Measurements from ENCODE around the gene METTL8. TPM values are rescaled to one million over a fixed set of nuclear protein-coding genes. Genes with fewer than 3 reads are reported as not detected.

METTL8 gene
- total RNA-seq (2021; ENCODE audit: unreplicated experiment) (34.4 TPM), Bru-seq, nascent RNA (percentile 83 among the genes with signal in this experiment), BruChase-seq, experiment 1, labeled RNA remaining after a 6-hour chase (percentile 72 among the genes with signal in this experiment), BruChase-seq, experiment 2, labeled RNA remaining after a 2-hour chase (percentile 77 among the genes with signal in this experiment)
- polyA plus RNA-seq (2012) = 4.7 and 7.4 TPM in 2 replicates
- long read RNA-seq, full-length matches to known transcripts = 18 of 31 reads
- long read RNA-seq, partial matches to known transcripts = 0 of 31 reads
- long read RNA-seq, other reads (novel, unspliced or antisense) = 13 of 31 reads

- H2AFZ ChIP-seq (ENCODE audit: low read depth, low read length, poor library complexity, severe bottlenecking) = peak within 1 kb of the TSS; percentile 46
- peak within 1 kb of the TSS; percentile 69 to 90 for H3K4me3 ChIP-seq (replicated peaks in 1 of 2; ENCODE audit: low read depth in 1 of 2, low read length in 2 of 2)
- H3K4me2 ChIP-seq (ENCODE audit: low read length) = peak within 1 kb of the TSS; percentile 85
- no peaks in the 10 kb centered on the region for H4K20me1 ChIP-seq (ENCODE audit: insufficient read depth)
- no peaks in the 10 kb centered on the region for H3K27me3 ChIP-seq (ENCODE audit: insufficient read depth, low read length)
- peak within 1 kb of the TSS; percentile 94 for H3K9ac ChIP-seq (ENCODE audit: low read length)
- no TSS peak for BruUV-seq (replicated peaks)
- intact Hi-C loops (cut with micrococcal nuclease) = loop anchor here (1.0 kb wide), 1 partner anchor 460 kb away; no protein-coding TSS in a partner anchor
- no peaks in the 10 kb centered on the region for H3K9me3 ChIP-seq (ENCODE audit: control insufficient read depth in 1 of 2, insufficient read depth in 1 of 2, low read depth in 1 of 2, low read length in 2 of 2)
- peak within 1 kb of the TSS; percentile 94 for H3K27ac ChIP-seq (ENCODE audit: low read depth, low read length)
- ChIA-PET CTCF (interaction anchor here (0.7 to 1.1 kb wide), 2 partner anchors 17 to 504 kb away, joined by 4 to 14 read pairs; no protein-coding TSS in a partner anchor), RAD21 (ENCODE audit: low non-redundant PET in 1 of 2, low total read pairs in 2 of 2, uncharacterized antibody in 2 of 2, unreplicated experiment in 2 of 2) (interaction anchor here (0.5 to 0.6 kb wide), 3 partner anchors 108 to 274 kb away, joined by 3 to 7 read pairs (median 3); no protein-coding TSS in a partner anchor), POLR2A (interaction anchor here (0.8 to 1.1 kb wide), 5 partner anchors 8 to 45 kb away, joined by 3 to 7 read pairs (median 3); no protein-coding TSS in a partner anchor)
- H3K36me3 ChIP-seq (ENCODE audit: control insufficient read depth in 1 of 2, insufficient read depth in 2 of 2, low read length in 2 of 2) = peaks cover 0 to 8% of the 10 kb centered on the region in 2 experiments; a peak in 1 of 4 replicates
- ATAC-seq (no peak), DNase-seq (ENCODE audit: low read depth, low spot score) (no peak)
- peak; percentile 25 to 42 (median 38); a peak in 4 of 6 replicates for TF ChIP-seq CTCF (IDR thresholded peaks at IDR 0.05 in 2 of 3, conservative IDR thresholded peaks at IDR 0.05 in 1 of 3; ENCODE audit: borderline replicate concordance in 1 of 3, insufficient read depth in 1 of 3, low read depth in 2 of 3, low read length in 2 of 3)
- TF ChIP-seq CBX3 (IDR thresholded peaks at IDR 0.05; ENCODE audit: low read depth) = peak; percentile 82
- no peak for TF ChIP-seq YY1 (IDR thresholded peaks at IDR 0.05; ENCODE audit: extremely low read depth, insufficient replicate concordance, low read depth, low read length)
- TF ChIP-seq POLR2A (IDR thresholded peaks at IDR 0.05; ENCODE audit: borderline replicate concordance, extremely low read depth, insufficient read depth, insufficient read length) = peak; percentile 61
- TF ChIP-seq POLR2AphosphoS5 (IDR thresholded peaks at IDR 0.05; ENCODE audit: low read depth, low read length) = no peak; the same call in 1 of the 2 replicates
- 0 out of 2 replicates have a peak, but pooled peaks have one; percentile 58 for TF ChIP-seq EGR1 (IDR thresholded peaks at IDR 0.05; ENCODE audit: low read depth)
- no peak for TF ChIP-seq SP1 (IDR thresholded peaks at IDR 0.05; ENCODE audit: low read depth)
- no peak for TF ChIP-seq ZBTB33 (IDR thresholded peaks at IDR 0.05; ENCODE audit: extremely low read depth, insufficient replicate concordance, low read length)
- no peaks in the 10 kb centered on the region for H3K9me2 ChIP-seq (ENCODE audit: insufficient read depth)
- peaks cover 9 to 45% of the 10 kb centered on the region in 2 experiments; a peak in 3 of 4 replicates for H3K4me1 ChIP-seq (ENCODE audit: control insufficient read depth in 1 of 2, insufficient read depth in 2 of 2, low read length in 2 of 2)
- H3K79me2 ChIP-seq (ENCODE audit: insufficient read depth, low read length) = peaks cover 73% of the 10 kb centered on the region
These were observed at the start of gene METTL8 for GRCh38 chr2:171433763-171434012. Gene METTL8, minus strand, starts transcription at chr2:171433990. Its CDS starts 41,805 bp downstream, at chr2:171392185.

Measured in HCT116 (cell line).